Calu3 (cell line): ENCODE measurements around the gene PTPRO. TPM values are rescaled to one million over a fixed set of nuclear protein-coding genes. Genes with fewer than 3 reads are reported as not detected.

Experiments
- BruUV-seq: library from RNA; stranded (reverse); fragments of 400-500 nt; replicated peaks from 2 replicates; lab custom pipeline; 2021; lab: Mats Ljungman, UMichigan
- CTCF ChIA-PET: fragments of 300-600 bp; sonication (Branson Sonifier 250); formaldehyde crosslinking; loops from one replicate; lab custom pipeline; 2022; ENCODE audit warnings: antibody characterized with exemption; lab: Charles Lee
- DNase-seq: peaks from one replicate; pipeline ENCODE4 v3.0.0; 2022
- H3K27ac Mint-ChIP-seq: one replicate; pipeline ENCODE4 v1.8.0; 2022; ENCODE audit warnings: mixed read lengths; ENCODE audit not compliant: unreplicated experiment
- H3K27me3 Mint-ChIP-seq: one replicate; pipeline ENCODE4 v1.8.0; 2022; ENCODE audit warnings: mixed read lengths; ENCODE audit not compliant: unreplicated experiment
- H3K36me3 Mint-ChIP-seq: one replicate; pipeline ENCODE4 v1.8.0; 2022; ENCODE audit warnings: mild to moderate bottlenecking, moderate library complexity, mixed read lengths; ENCODE audit not compliant: insufficient read depth, unreplicated experiment
- H3K4me1 Mint-ChIP-seq: one replicate; pipeline ENCODE4 v1.8.0; 2022; ENCODE audit warnings: mild to moderate bottlenecking, low read depth, mixed read lengths; ENCODE audit not compliant: unreplicated experiment
- H3K4me3 Mint-ChIP-seq: one replicate; pipeline ENCODE4 v1.8.0; 2022; ENCODE audit warnings: mild to moderate bottlenecking, low read depth, moderate library complexity, mixed read lengths; ENCODE audit not compliant: unreplicated experiment
- H3K9me3 Mint-ChIP-seq: one replicate; pipeline ENCODE4 v1.8.0; 2022; ENCODE audit warnings: low read depth, mixed read lengths; ENCODE audit not compliant: unreplicated experiment
- intact Hi-C: fragments of 100-400 bp; cut with micrococcal nuclease; formaldehyde crosslinking; loops from one replicate; pipeline ENCODE4 v1.10.0; 2022; ENCODE audit not compliant: unreplicated experiment
- total RNA-seq: library from RNA; stranded (reverse); gene quantifications from 2 replicates; pipeline ENCODE4 v1.2.3, GENCODE V29; 2022
- TF ChIP-seq, protein P1 (sequence below): fragments of 200-600 bp; IDR thresholded peaks from one replicate; pipeline ENCODE4 v1.8.0; 2022; ENCODE audit warnings: antibody characterized with exemption; ENCODE audit not compliant: unreplicated experiment

Gene PTPRO
- total RNA-seq, 1 experiment from 2014 or later: not detected

DNA sequence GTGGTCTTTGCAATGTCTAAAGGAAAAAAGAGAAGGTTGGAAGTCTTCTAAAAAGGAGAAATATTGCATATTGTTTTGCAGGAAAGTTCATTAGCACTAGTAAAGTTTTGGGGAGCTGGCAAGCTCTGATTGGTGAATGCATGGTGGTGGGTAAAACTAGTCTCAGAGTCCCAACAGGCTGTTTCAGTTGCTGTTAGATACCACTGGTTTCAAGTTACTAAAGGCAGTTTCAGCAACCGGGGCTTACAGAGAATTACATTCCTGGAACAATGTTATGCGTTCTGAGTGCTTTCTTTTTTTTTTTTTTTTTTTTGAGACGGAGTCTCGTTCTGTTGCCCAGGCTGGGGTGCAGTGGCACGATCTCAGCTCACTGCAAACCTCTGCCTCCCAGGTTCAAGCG lies 258.7 kb downstream of the PTPRO start:
- DNase-seq: no peak
- no peaks in the 10 kb centered on the region for H3K9me3 Mint-ChIP-seq
- CTCF ChIA-PET: interaction anchor here (0.7 kb wide), 2 partner anchors 199 to 568 kb away, joined by 4 read pairs; no protein-coding TSS in a partner anchor
- H3K4me1 Mint-ChIP-seq: no peaks in the 10 kb centered on the region
- intact Hi-C loops: no loop called here
- no peak overlapping the region for H3K27ac Mint-ChIP-seq
- no peaks in the 10 kb centered on the region for H3K36me3 Mint-ChIP-seq
- H3K27me3 Mint-ChIP-seq: no peaks in the 10 kb centered on the region
- no peak overlapping the region for H3K4me3 Mint-ChIP-seq
- TF ChIP-seq, protein P1, sequence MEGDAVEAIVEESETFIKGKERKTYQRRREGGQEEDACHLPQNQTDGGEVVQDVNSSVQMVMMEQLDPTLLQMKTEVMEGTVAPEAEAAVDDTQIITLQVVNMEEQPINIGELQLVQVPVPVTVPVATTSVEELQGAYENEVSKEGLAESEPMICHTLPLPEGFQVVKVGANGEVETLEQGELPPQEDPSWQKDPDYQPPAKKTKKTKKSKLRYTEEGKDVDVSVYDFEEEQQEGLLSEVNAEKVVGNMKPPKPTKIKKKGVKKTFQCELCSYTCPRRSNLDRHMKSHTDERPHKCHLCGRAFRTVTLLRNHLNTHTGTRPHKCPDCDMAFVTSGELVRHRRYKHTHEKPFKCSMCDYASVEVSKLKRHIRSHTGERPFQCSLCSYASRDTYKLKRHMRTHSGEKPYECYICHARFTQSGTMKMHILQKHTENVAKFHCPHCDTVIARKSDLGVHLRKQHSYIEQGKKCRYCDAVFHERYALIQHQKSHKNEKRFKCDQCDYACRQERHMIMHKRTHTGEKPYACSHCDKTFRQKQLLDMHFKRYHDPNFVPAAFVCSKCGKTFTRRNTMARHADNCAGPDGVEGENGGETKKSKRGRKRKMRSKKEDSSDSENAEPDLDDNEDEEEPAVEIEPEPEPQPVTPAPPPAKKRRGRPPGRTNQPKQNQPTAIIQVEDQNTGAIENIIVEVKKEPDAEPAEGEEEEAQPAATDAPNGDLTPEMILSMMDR: no peak
- no TSS peak for BruUV-seq

DNA sequence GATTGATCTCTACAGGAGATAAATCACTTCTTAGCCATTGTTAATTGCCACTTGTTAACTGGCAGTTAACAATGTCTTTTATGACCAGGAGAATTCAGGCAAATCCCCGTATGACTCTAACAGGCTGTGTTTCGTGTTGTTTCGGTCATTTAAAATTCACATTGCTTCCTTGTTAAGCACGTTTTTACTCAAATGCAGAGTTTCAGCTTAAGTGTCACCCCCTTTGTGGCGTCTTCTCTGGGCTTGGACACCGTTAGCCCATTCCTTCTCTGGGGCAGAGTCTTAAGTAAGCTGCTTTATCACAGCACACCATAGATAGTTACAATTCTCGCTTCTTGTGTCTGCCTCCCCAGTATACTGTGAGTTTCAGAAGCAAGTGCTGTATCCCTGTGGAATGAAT lies 261.5 kb downstream of the PTPRO start:
- Mint-ChIP-seq H3K27ac (no peak overlapping the region), H3K9me3 (no peaks in the 10 kb centered on the region), H3K27me3 (no peaks in the 10 kb centered on the region), H3K36me3 (no peaks in the 10 kb centered on the region), H3K4me3 (no peak overlapping the region), H3K4me1 (no peaks in the 10 kb centered on the region)
- intact Hi-C loops: loop anchor here (1.0 kb wide), 1 partner anchor 52 kb away; no protein-coding TSS in a partner anchor
- TF ChIP-seq, protein P1: no peak
- CTCF ChIA-PET: interaction anchor here (0.9 to 1.4 kb wide), 7 partner anchors 11 to 272 kb away, joined by 4 to 55 read pairs (median 5); no protein-coding TSS in a partner anchor
- no peak for DNase-seq
- no TSS peak for BruUV-seq

DNA sequence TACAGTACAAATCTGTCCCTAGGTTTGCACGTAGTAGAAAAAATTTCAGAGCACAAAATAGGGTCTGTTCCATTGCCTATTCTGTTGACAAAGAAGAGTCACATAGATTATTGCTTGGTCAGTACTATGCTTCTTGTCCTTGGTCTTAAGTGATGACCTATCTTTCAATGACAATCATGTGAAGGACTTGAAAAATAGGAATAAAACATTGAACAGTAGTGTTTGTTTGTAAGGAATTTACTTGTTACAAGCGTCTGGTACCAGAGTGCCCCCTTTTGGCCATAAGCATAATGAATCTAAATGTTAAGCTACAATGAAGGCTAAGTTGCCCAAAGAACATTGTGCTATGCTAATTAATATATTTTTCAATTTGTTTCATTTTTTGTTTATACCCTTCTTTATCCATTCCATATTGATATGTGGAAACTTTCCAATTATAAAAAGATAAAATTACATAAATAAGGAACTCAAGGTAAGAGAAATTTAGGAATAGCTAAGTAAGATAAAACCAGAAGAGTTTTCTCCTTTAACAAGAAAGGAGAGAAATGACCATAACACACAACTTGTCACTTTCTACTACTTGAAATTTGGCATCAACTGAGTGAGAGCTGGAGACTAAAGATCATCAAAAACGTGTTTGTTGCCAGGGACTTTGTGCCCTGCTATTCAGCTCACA lies 262.2 kb downstream of the PTPRO start:
- intact Hi-C loops: loop anchor here (1.0 kb wide), 1 partner anchor 52 kb away; no protein-coding TSS in a partner anchor
- no peak overlapping the region for H3K27ac Mint-ChIP-seq
- no peak overlapping the region for H3K4me3 Mint-ChIP-seq
- CTCF ChIA-PET: interaction anchor here (0.6 to 1.4 kb wide), 16 partner anchors 10 to 1970 kb away, joined by 3 to 55 read pairs (median 4); no protein-coding TSS in a partner anchor
- H3K4me1 Mint-ChIP-seq: no peaks in the 10 kb centered on the region
- no peaks in the 10 kb centered on the region for H3K9me3 Mint-ChIP-seq
- no peaks in the 10 kb centered on the region for H3K27me3 Mint-ChIP-seq
- TF ChIP-seq, protein P1: peak; percentile 21
- H3K36me3 Mint-ChIP-seq: no peaks in the 10 kb centered on the region
- DNase-seq: peak; percentile 19
- BruUV-seq: no TSS peak

DNA sequence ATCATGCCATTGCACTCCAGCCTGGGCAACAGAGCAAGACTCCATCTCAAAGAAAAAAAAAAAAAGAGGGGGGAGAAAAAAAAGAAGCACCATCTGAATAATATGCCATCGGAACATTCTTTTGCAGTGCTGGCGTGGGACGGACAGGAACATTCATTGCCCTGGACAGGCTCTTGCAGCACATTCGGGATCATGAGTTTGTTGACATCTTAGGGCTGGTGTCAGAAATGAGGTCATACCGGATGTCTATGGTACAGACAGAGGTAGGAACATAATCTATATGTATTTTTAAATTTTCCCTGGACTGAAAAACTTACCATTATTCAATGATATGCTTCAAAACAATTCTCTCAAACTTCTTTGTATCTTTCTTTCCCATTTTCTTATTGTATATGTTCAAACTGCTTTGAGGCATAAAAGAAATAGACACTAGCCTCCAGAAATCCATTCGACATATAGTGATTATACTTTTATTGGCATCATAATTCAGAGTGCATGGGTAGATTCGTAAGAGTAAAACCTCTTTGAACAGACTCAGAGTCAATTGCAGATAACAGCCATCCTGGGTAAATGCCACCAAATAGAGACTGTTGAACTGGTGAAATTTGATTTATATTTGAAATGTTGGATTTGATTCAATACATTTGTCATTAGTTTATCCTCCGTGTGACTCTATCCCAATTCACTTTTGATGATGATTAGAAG lies 267.2 kb downstream of the PTPRO start:
- no peak for DNase-seq
- peaks cover 21% of the 10 kb centered on the region for H3K4me1 Mint-ChIP-seq
- TF ChIP-seq, protein P1: no peak
- peaks cover 5% of the 10 kb centered on the region for H3K36me3 Mint-ChIP-seq
- intact Hi-C loops: loop anchor here (1.0 to 5.0 kb wide), 4 partner anchors 39 to 267 kb away; partner anchors contain the start of gene EPS8
- H3K27ac Mint-ChIP-seq: no peak overlapping the region
- H3K27me3 Mint-ChIP-seq: no peaks in the 10 kb centered on the region
- H3K9me3 Mint-ChIP-seq: no peaks in the 10 kb centered on the region
- CTCF ChIA-PET: interaction anchor here (1.6 kb wide), 2 partner anchors 190 to 267 kb away, joined by 3 to 12 read pairs; no protein-coding TSS in a partner anchor
- H3K4me3 Mint-ChIP-seq: peak overlapping the region; percentile 80
- BruUV-seq: no TSS peak
